Mesodermal cell (in vitro differentiated cells): ENCODE results near the gene SLC38A3.

Experiments used
- H3K27ac ChIP-seq: 2 replicates; pipeline ENCODE4 v1.7.0; 2013; ENCODE audit warnings: mild to moderate bottlenecking, low read depth, low read length, moderate library complexity; ENCODE audit not compliant: severe bottlenecking
- H3K36me3 ChIP-seq: 2 replicates; pipeline ENCODE4 v1.7.1; 2013; ENCODE audit warnings: mild to moderate bottlenecking, low read length, moderate library complexity; ENCODE audit not compliant: control insufficient read depth, insufficient read depth
- H3K4me1 ChIP-seq: one replicate; pipeline ENCODE4 v1.7.1; 2013; ENCODE audit warnings: mild to moderate bottlenecking, low read length; ENCODE audit not compliant: insufficient read depth, control insufficient read depth, poor library complexity, severe bottlenecking
- H3K4me3 ChIP-seq: 2 replicates; pipeline ENCODE4 v1.7.0; 2013; ENCODE audit warnings: low read length, control low read depth, mild to moderate bottlenecking; ENCODE audit not compliant: insufficient read depth, poor library complexity, severe bottlenecking; ENCODE audit errors: extremely low read depth
- H3K9me3 ChIP-seq: 2 replicates; pipeline ENCODE4 v1.7.1; 2013; ENCODE audit warnings: mild to moderate bottlenecking, low read length, moderate library complexity; ENCODE audit not compliant: control insufficient read depth
- whole genome bisulfite sequencing, 2 experiments: methylation state at CpG; one replicate each; pipeline ENCODE4 v1.1.5; 2013; ENCODE audit warnings: missing lambda C conversion rate in 2 of 2; ENCODE audit not compliant: insufficient coverage in 2 of 2; 5-methylcytosine and 5-hydroxymethylcytosine counted together

Gene SLC38A3

GRCh38 chr3:50163572-50164455 is 41.3 kb upstream of the SLC38A3 start:
- H3K9me3 ChIP-seq: no peaks in the 10 kb centered on the region
- 95 to 97% methylated on average over 7 to 8 of the region's 8 CpGs for WGBS, 2 experiments
- peaks cover 56% of the 10 kb centered on the region for H3K4me1 ChIP-seq
- H3K36me3 ChIP-seq: peaks cover 7% of the 10 kb centered on the region
- no peak overlapping the region for H3K4me3 ChIP-seq
- no peak overlapping the region for H3K27ac ChIP-seq

- Histone ChIP-seq H3K36me3 (peaks cover 7% of the 10 kb centered on the region), H3K4me3 (no peak overlapping the region), H3K9me3 (no peaks in the 10 kb centered on the region), H3K4me1 (peaks cover 52% of the 10 kb centered on the region), H3K27ac (no peak overlapping the region)
- 80 to 100% methylated on average over 1 of the region's 1 CpG for WGBS, 2 experiments
Measured at GRCh38 chr3:50164481-50164880, 40.6 kb upstream of the SLC38A3 start.

DNA sequence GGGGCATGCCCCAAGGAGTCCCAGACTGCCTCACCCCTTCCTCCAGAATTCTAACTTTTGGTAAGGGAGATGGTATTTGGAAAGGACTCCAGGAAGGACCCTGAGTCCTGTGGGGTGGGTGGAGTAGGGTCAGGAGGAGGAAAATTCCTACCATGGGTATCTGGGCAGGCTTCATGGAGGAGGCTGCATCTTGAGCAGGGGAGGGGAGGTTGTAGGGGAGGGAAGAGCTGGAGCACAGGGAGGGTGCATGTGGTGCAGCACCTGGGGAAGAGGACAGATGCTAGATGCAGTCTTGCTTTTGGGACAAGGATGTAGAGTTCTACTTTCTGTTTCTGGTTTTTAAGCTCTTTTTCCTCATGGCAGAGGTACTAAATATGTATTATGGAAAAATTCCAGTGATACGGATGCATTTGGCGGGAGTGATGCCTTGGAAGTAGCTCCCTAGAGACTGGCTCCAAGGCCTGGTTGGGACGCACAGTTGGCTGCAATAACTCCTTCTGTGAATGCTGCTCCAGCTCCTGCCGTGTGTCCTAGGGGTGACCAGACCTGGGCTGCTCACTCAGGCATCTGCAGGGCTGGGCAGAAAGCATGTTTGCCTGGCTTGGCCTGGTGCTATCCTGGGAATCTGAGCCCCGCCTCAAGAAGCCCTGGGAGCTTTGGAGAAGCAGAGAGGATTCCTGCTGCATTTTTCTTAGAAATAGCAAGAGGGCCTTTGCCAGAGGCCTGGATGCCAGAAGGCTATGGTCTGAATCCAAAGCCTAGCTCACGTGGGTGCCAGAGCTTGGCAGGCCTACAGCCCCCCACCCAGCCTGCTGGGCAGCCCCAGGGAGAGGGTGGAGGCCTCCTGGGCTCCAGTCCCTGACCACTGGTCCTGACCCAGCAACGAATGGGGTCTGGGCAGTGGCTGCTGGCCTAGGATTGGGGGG is 39.8 kb upstream of the SLC38A3 start:
- no peak overlapping the region for H3K4me3 ChIP-seq
- H3K36me3 ChIP-seq: peaks cover 7% of the 10 kb centered on the region
- H3K27ac ChIP-seq: peak overlapping the region; percentile 84
- H3K9me3 ChIP-seq: no peaks in the 10 kb centered on the region
- peaks cover 49% of the 10 kb centered on the region for H3K4me1 ChIP-seq
- 60 to 75% methylated on average over 7 of the region's 7 CpGs for WGBS, 2 experiments

DNA sequence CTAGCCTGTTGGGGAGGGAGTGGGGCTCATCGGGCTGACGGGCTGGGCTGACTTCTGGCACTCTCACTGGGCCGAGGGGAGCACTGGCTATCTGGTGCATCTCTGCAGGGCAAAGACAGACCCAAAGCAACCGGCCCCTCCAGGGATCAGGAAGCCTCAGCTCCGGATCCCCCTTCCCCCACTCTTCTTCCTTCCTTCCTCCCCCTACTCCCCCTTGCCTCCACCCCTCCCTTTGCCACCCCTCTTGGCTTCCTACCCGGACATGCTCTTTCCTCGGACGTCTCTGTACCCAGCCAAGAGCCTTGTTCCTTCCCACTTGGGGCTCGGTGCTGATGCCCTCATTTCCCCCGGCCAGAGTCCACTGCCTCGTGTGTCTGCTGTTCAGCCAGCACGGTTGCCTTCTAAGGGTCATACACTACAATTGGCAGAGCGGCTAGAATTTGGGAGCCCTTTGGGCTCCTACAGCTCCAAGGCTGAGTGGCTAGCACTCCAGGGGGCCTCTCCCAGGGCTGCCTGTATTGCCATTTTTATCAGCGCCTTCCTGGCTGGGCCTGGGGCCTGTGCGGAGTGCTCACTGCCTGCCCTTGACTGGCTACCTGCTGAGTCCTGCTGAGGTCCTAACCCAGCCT is 39.0 kb upstream of the SLC38A3 start:
- 45 to 63% methylated on average over 10 to 15 of the region's 15 CpGs for WGBS, 2 experiments
- peak overlapping the region; percentile 84 for H3K27ac ChIP-seq
- peaks cover 46% of the 10 kb centered on the region for H3K4me1 ChIP-seq

DNA sequence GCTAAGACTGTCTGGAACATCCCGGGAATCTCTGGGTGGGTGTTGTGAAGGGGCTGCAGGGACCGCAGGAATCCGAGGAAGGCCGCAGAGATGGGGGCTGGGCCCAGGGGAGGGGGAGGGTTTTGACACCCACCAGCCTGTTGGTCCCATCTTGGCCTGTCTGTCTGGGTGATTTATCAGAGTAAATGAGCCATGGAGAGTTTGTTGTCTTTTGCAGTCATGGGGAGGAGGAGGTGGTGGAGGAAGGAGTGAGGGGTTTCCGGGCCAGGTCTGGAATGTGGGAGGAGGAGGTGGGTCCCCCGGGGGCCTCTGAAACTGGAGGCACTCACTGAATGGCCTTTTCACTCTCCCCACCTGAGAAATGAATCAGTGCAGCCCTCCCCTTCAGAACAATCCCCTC is 38.5 kb upstream of the SLC38A3 start:
- H3K27ac ChIP-seq: peak overlapping the region; percentile 84
- H3K4me3 ChIP-seq: no peak overlapping the region
- H3K9me3 ChIP-seq: no peaks in the 10 kb centered on the region
- H3K36me3 ChIP-seq: peaks cover 7% of the 10 kb centered on the region
- H3K4me1 ChIP-seq: peaks cover 51% of the 10 kb centered on the region
- WGBS, 2 experiments: 37 to 52% methylated on average over 4 of the region's 6 CpGs

More for the DNA sequence above, 39.0 kb upstream of the SLC38A3 start:
- H3K4me3 ChIP-seq: no peak overlapping the region
- H3K9me3 ChIP-seq: no peaks in the 10 kb centered on the region
- H3K36me3 ChIP-seq: peaks cover 7% of the 10 kb centered on the region

- 80 to 81% methylated on average over 9 to 15 of the region's 16 CpGs for WGBS, 2 experiments
- Histone ChIP-seq H3K4me3 (no peak overlapping the region), H3K36me3 (peaks cover 7% of the 10 kb centered on the region), H3K27ac (peak overlapping the region; percentile 84), H3K4me1 (peaks cover 51% of the 10 kb centered on the region), H3K9me3 (no peaks in the 10 kb centered on the region)
Measured at GRCh38 chr3:50167069-50167840, 37.8 kb upstream of the SLC38A3 start.

- H3K4me1 ChIP-seq: peaks cover 48% of the 10 kb centered on the region
- peak overlapping the region; percentile 36 for H3K27ac ChIP-seq
- no peak overlapping the region for H3K4me3 ChIP-seq
- H3K9me3 ChIP-seq: no peaks in the 10 kb centered on the region
- H3K36me3 ChIP-seq: peaks cover 7% of the 10 kb centered on the region
- WGBS, 2 experiments: 80 to 86% methylated on average over 1 to 4 of the region's 7 CpGs
Measured at GRCh38 chr3:50167841-50168209, 37.2 kb upstream of the SLC38A3 start.

- Histone ChIP-seq H3K27ac (no peak overlapping the region), H3K4me1 (peaks cover 48% of the 10 kb centered on the region), H3K9me3 (no peaks in the 10 kb centered on the region), H3K4me3 (no peak overlapping the region), H3K36me3 (peaks cover 7% of the 10 kb centered on the region)
- WGBS, 2 experiments: 87 to 95% methylated on average over 6 to 9 of the region's 9 CpGs
Measured at GRCh38 chr3:50168388-50168787, 36.7 kb upstream of the SLC38A3 start.

- WGBS, 2 experiments: 90 to 92% methylated on average over 4 to 5 of the region's 6 CpGs
- no peak overlapping the region for H3K4me3 ChIP-seq
- no peaks in the 10 kb centered on the region for H3K9me3 ChIP-seq
- peaks cover 48% of the 10 kb centered on the region for H3K4me1 ChIP-seq
- no peak overlapping the region for H3K27ac ChIP-seq
- peaks cover 4% of the 10 kb centered on the region for H3K36me3 ChIP-seq
Measured at GRCh38 chr3:50168791-50169190, 36.3 kb upstream of the SLC38A3 start.
